GM21447 (cell line): ENCODE measurements around the gene WWTR1.
A peak's percentile ranks its signal among the peaks of the same experiment; 100 is the strongest.

Experiments used
- ATAC-seq: cut with Tn5 transposase; IDR thresholded peaks from one replicate; pipeline ENCODE4 v1.9.1; 2021; ENCODE audit not compliant: unreplicated experiment

Gene WWTR1

DNA sequence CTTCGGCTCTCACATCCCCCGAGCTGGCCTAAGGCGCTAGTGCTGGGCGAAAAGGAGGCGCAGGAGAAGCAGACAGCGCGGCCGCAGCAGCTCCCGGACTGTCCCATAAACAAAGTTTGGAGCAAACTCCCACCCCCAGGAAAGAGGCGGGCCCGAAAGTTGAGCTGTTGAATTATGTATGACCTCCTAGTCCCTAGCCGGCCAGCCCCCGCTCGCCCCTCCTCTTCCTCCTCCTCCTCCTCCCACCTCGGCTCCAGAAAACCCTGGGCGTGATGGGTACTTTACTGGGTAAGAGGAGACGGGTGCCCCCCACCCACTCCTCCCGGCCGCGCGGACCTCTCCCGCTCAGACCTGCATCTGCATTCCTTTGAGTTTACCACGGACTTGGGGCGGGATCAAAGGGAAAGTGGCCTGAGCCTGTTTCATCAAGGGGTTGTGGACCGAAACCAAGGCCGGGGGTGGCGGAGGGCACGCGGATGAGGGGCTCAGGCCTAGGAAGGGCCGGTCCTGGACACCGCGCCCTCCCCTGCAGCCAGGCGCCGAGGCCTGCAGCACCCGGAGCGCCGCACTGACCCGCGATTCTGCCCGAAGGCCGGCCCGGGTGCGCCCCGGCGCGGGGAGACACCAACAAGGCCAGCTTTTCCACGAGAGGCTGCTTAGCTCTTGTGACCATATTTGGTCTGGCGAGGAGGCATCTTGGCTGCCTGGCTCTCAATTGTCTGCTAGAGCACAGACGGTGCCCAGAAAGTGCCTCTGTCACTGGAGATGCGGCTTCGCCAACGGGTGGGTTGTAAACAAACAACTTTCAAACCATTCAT, at the start of gene WWTR1:
Gene WWTR1 (minus strand): TSS at position 100 of the 818 bp plus-strand sequence. CDS start 719 bp downstream, outside the sequence.
- peak; percentile 78 for ATAC-seq

DNA sequence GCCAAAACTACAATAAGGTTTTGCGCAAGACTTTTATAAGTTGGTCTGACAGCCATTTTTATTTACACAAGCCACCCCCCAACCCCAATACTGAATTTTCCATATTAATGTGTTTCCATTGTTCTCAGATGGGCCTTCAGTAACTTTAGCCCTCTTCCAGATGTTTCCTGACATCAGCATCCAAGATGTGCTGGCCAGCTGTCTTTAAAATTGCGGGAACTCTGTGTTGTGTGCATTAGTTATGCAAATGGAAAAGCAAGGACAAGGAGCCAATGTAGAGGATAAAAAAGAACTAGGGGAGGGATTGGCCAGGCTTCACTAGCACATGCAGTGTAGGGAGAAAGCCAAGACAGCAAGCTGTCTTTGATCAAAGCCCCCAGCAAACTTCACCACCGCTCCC, 49.1 kb upstream of the WWTR1 start:
- ATAC-seq: no peak

DNA sequence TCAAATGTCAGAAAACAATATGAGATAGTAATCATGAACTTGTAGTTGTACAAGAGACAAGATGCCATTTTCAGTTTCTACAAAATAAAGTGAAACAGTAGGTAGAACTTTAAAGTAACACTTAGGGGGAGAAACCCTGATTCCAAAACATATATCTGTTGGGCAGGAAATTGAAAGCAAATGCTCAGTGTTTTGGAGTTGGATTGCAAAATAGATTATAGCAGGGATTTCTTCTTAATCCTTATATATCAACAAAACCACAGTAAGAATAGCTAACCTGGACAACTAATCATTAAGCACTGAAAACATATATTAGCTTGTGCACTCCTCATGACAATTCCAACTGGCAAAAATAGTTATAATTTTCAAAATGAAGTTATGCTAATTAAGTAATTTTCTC, 47.6 kb upstream of the WWTR1 start:
- no peak for ATAC-seq

GRCh38 chr3:149703466-149703865, 45.6 kb upstream of the WWTR1 start:
- no peak for ATAC-seq

DNA sequence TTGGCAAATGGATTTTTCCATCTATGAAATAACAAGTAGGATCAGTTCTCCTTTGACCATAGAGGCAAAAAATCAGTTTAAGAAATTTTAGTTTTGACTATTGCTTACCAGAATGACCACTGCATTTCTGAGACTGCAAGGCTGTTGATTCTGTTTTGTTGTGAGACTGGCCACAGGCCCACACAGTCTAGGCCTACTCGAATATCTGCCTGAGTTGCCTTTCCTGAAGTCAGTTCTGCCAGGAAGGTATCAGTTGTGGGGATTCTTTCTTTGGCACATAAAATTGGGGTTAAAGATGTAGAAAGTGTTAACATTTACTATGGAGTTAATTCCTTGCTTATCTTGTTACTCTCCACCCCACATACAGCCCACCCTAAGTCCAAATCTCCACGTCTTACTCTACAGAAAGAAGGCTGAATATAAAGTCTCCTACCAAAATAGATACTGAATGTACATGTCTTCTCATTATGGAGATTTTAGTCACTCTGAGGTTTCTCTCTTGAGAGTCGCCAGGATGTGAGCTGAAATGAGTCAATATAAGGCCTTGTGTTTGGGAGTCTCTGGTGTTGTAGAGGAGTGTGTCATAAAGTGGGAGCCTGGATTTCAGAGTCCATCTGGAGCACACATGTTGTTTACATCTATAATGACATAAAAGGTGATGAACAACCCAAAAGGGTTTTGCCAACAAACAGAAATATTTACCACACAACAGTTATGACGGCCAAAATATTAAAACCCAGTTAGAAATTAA, 45.0 kb upstream of the WWTR1 start:
- ATAC-seq: no peak

- peak; percentile 44 for ATAC-seq
Observed at GRCh38 chr3:149701977-149702350, 44.1 kb upstream of the WWTR1 start.

GRCh38 chr3:149701206-149701976, 43.6 kb upstream of the WWTR1 start:
- ATAC-seq: peak; percentile 56

GRCh38 chr3:149688122-149688757, 30.4 kb upstream of the WWTR1 start:
- no peak for ATAC-seq

GRCh38 chr3:149686996-149687395, 29.2 kb upstream of the WWTR1 start:
- no peak for ATAC-seq

DNA sequence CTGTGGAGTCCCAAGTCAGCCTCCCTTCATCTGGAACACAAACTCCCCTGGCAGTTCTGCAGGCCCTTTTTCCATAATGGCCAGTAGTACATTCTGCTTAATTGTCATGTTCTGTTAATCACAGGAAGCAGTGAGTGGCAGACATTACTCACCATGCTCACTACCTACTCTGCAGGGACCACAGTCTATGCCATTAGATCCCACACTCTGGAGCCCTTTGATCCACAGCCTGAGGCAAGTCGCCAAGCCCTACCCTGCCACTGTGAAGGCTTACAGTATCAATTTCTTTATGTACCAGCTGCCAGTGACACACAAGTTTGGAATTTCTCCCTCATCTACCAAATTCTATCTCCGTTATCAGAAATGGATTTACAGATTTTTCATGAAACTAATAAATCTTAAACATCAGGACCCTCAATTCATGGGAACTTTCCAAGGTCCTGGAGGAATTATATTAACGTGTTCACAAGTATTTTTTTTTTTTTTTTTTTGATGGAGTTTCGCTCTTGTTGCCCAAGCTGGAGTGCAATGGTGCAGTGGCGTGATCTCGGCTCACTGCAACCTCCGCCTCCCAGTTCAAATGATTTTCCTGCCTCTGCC, 20.6 kb upstream of the WWTR1 start:
- no peak for ATAC-seq

GRCh38 chr3:149673393-149673792, 15.6 kb upstream of the WWTR1 start:
- no peak for ATAC-seq

DNA sequence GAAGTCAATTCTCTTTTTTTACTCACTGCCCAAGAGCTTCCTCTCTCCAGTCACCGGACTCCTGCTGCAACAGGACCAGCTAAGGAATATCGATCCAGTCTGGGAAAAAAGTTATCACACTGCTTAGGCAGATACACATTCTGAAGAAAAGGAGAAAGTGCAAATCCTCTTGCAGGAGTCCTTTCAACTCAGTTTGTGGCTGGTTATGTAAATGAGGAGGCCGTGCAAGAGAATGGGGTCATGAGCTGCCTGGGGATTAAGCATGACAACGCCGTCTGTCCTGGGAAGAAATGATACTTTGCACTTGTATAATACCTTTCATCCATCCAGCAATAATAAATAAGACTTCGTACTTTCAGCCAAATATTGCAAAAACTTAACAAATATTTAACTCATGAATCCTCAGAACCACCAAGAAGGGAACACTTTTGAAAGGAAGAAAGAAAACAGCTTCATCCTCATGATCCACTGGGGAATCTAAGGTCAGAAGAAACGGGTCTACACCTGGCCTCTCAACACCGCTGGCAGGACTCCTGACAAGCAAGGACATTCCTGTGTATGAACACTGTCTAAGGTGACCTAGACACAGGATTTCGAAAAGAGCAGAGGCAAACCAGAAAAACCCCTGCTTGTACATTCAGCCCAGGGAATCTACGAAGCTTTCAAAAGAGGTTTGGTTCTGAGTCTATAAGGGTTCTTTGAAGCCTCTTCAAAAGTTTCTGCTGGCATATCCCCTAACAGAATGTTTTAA, 13.1 kb upstream of the WWTR1 start:
- ATAC-seq: no peak

- ATAC-seq: no peak
Observed at GRCh38 chr3:149667576-149667975, 9.8 kb upstream of the WWTR1 start.

- no peak for ATAC-seq
Observed at GRCh38 chr3:149663966-149664365, 6.1 kb upstream of the WWTR1 start.

DNA sequence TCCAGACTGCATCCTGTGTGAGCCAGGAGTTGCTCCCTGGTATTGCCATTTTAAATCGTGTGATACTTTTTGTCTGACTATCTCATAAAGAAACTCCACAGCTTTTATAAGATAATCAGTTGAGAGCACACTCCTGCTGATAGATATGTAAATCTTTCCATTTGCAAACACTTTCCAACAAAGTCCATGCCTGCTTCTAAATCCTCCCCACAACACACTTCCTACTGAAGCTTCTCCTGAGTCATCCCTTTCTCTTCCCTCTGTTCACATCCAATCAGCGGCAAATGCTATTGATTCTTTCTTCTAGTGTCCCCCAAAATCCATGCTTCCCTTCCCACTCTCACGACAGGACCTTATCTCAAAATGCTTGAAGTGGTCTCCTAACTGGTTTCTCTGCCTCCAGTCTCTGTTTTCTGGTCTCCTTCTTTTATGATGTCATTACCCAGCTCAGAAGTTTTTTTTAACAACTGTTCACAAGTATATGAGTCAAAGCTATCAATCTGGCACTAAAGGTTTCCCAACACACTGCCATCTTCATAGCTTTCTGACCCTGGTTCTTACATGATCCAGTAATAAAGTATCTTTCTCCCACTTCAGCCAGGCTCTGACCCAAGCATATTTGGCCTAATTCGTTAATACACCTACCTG, 4.5 kb upstream of the WWTR1 start:
- no peak for ATAC-seq

- ATAC-seq: no peak
Observed at GRCh38 chr3:149660462-149660861, 2.6 kb upstream of the WWTR1 start.

DNA sequence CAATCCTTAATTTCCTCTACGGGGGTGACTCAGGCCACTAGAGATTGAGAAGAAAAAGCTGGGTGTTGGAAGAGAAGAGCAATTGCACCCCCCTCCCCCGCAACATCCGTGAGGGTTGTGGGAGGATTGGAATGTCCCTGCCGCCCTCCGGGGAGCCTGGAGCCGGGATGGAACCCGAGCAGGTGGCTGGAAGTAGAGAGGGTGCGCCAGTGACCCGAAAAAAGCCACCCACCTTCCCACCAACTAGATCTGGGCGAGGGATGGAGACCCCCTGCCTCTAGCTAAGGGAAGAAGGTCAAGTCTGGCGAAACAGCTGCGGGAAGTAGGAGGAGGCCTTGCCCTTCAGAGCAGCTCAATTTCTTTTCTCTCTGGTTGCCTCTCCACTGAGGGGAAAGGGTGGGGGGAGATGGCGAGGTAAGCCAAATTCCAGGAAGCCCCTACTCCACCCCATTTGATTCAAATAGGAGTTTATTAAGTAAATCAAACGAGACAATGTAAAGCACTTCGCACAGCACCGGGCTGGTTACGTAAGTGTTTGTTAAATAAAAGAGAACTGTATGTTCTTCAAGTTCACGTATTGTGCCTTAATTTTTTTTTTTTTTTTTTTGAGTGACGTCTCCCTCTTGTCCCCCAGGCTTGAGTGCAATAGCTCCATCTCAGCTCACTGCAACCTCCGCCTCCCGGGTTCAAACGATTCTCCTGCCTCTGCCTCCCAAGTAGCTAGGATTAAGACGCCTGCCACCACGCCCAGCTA, 1.1 kb upstream of the WWTR1 start:
- peak; percentile 5 for ATAC-seq

- peak; percentile 28 for ATAC-seq
Observed at GRCh38 chr3:149657321-149657925, 402 bp downstream of the WWTR1 start.
